Memory B cell (primary cell): Measurements from ENCODE around the gene CCDC66.
A peak's percentile ranks its signal among the peaks of the same experiment; 100 is the strongest.
"Not testable (repeated sequence)": the region's sequence is repeated elsewhere in the genome, so short reads cannot be mapped to it uniquely, and the experiment has no call there.

ENCODE experiments used
- ATAC-seq: fragments of 150-1000 bp; cut with Tn5 transposase; 2 replicates; pipeline ENCODE4 v1.10.0; 2021; ENCODE audit warnings: low read depth, mild to moderate bottlenecking, moderate library complexity
- DNase-seq, 2 donors: peaks; one replicate each; pipeline ENCODE4 v3.0.0; 2022; ENCODE audit warnings: low spot score in 2 of 2
- H3K27ac Mint-ChIP-seq: one replicate; pipeline ENCODE4 v1.8.0; 2022; ENCODE audit warnings: mild to moderate bottlenecking, moderate library complexity, mixed read lengths
- H3K27me3 Mint-ChIP-seq: one replicate; pipeline ENCODE4 v1.8.0; 2022; ENCODE audit warnings: mixed read lengths
- H3K36me3 Mint-ChIP-seq: one replicate; pipeline ENCODE4 v1.8.0; 2022; ENCODE audit warnings: mild to moderate bottlenecking, mixed read lengths
- H3K4me1 Mint-ChIP-seq: one replicate; pipeline ENCODE4 v1.8.0; 2022; ENCODE audit warnings: mixed read lengths
- H3K4me3 Mint-ChIP-seq: one replicate; pipeline ENCODE4 v1.8.0; 2022; ENCODE audit warnings: mild to moderate bottlenecking, moderate library complexity, mixed read lengths
- H3K9me3 Mint-ChIP-seq: one replicate; pipeline ENCODE4 v1.8.0; 2022; ENCODE audit warnings: mixed read lengths

CCDC66 gene

DNA sequence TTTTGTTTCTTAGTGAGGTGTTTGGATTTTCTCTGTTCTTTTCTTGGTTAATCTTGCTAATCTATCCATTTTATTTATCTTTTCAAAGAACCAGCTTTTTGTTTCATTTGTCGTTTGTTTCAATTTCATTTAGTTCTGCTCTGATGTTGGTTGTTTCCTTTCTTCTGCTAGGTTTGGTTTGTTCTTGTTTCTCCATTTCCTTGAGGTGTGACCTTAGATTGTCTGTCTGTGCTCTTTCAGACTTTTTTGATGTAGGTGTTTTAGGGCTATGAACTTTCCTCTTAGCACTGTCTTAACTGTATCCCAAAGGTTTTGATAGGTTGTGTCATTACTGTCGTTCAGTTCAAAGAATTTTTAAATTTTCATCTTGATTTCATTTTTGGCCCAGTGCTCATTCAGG is 51.5 kb downstream of the CCDC66 start:
- ATAC-seq, H3K4me3 Mint-ChIP-seq: not testable (repeated sequence)

DNA sequence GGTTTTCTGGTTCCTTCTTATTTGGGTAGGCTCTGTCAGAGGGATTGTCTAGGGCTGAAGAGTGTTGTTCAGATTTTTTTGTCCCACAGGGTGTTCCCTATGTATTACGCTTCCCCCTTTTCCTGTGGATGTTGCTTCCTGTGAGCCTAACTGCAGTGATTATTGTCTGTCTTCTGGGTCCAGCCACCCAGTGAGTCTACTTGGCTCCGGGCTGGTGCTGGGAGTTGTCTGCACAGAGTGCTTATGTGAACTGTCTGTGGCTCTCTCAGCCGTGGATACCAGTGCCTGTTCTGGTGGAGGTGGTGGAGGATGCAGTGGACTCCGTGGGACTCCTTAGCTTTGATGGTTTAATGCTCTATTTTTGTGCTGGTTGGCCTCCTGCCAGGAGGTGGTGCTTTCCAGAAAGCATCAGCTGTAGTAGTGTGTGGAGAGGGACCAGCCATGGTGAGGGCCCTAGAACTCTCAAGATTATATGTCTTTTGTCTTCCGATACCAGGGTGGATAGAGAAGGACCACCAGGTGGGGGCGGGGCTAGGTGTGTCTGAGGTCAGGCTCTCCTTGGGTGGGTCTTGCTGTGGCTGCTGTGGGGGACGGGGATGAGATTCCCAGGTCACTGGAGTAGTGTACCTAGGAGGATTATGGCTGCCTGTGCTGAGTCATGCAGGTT is 53.8 kb downstream of the CCDC66 start:
- Mint-ChIP-seq H3K4me3 (no peak overlapping the region), H3K27ac (no peak overlapping the region), H3K4me1 (peaks cover 17% of the 10 kb centered on the region), H3K27me3 (no peaks in the 10 kb centered on the region), H3K9me3 (peaks cover 2% of the 10 kb centered on the region), H3K36me3 (peaks cover 52% of the 10 kb centered on the region)
- ATAC-seq (no peak), DNase-seq (no peak)

More for the DNA sequence above, 51.5 kb downstream of the CCDC66 start:
- not testable (repeated sequence) for H3K27me3 Mint-ChIP-seq, H3K9me3 Mint-ChIP-seq, H3K27ac Mint-ChIP-seq, DNase-seq
- H3K36me3 Mint-ChIP-seq: peaks cover 68% of the 10 kb centered on the region
- peaks cover 17% of the 10 kb centered on the region for H3K4me1 Mint-ChIP-seq

DNA sequence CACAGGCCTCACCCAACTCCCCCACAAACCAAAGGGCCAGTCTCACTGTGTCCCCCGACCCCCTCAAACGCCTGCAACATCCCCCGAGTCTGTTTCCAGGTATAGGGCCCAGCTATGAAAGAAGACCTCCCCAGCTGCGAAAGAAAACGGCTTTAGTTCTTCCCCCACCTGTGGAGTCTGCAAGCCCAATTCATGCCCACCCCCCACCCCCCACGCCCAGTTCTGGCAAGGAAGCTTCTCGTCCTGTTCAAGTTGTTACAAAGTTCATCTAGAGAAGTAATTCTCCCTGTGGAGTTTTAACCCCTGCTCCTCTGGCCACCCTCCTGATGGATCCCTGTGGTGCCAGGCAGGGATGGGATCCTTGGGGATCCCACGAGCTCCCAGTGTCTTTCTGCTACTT is 54.4 kb downstream of the CCDC66 start:
- Mint-ChIP-seq H3K4me1 (peaks cover 17% of the 10 kb centered on the region), H3K36me3 (peaks cover 51% of the 10 kb centered on the region), H3K9me3 (peaks cover 2% of the 10 kb centered on the region), H3K4me3 (no peak overlapping the region), H3K27ac (no peak overlapping the region), H3K27me3 (no peaks in the 10 kb centered on the region)
- no peak for DNase-seq
- no peak for ATAC-seq

GRCh38 chr3:56612146-56612545 is 55.2 kb downstream of the CCDC66 start:
- Mint-ChIP-seq H3K4me3 (no peak overlapping the region), H3K27ac (no peak overlapping the region), H3K27me3 (no peaks in the 10 kb centered on the region), H3K36me3 (peaks cover 48% of the 10 kb centered on the region), H3K9me3 (peaks cover 2% of the 10 kb centered on the region), H3K4me1 (peaks cover 17% of the 10 kb centered on the region)
- ATAC-seq: no peak
- DNase-seq: no peak

- no peak overlapping the region for H3K27ac Mint-ChIP-seq
- no peak for ATAC-seq
- H3K27me3 Mint-ChIP-seq: no peaks in the 10 kb centered on the region
- H3K4me1 Mint-ChIP-seq: peaks cover 12% of the 10 kb centered on the region
- H3K36me3 Mint-ChIP-seq: peaks cover 51% of the 10 kb centered on the region
- H3K9me3 Mint-ChIP-seq: peaks cover 2% of the 10 kb centered on the region
- no peak overlapping the region for H3K4me3 Mint-ChIP-seq
- no peak for DNase-seq
Observed at GRCh38 chr3:56613016-56613415, 56.0 kb downstream of the CCDC66 start.

- peaks cover 43% of the 10 kb centered on the region for H3K36me3 Mint-ChIP-seq
- H3K4me3 Mint-ChIP-seq: no peak overlapping the region
- no peak for ATAC-seq
- no peaks in the 10 kb centered on the region for H3K27me3 Mint-ChIP-seq
- peak overlapping the region; percentile 8 for H3K27ac Mint-ChIP-seq
- DNase-seq: no peak
- no peaks in the 10 kb centered on the region for H3K9me3 Mint-ChIP-seq
- H3K4me1 Mint-ChIP-seq: peaks cover 6% of the 10 kb centered on the region
Observed at GRCh38 chr3:56616478-56617006, 59.6 kb downstream of the CCDC66 start.

DNA sequence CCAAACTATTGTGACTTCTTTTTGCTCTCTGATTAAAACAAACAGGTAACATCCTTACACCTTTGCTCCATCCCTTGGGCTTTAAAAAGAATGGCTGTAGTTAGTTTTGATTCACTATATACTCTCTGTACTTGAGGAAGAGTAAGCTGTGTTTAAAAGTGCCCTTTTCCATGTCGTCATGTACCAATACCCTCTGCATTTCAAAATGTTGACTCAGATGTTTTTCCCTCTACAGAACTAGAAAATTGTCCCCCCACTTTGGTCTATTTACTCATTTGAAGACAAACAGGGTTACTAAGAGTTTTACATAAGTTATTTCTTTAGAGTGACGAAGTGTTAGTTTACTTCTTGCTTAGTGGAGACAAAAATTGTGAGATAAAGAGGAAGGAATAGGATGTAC is 63.4 kb downstream of the CCDC66 start:
- no peak for DNase-seq
- no peak for ATAC-seq
- H3K27ac Mint-ChIP-seq: peak overlapping the region; percentile 32
- peaks cover 43% of the 10 kb centered on the region for H3K36me3 Mint-ChIP-seq
- no peaks in the 10 kb centered on the region for H3K9me3 Mint-ChIP-seq
- no peaks in the 10 kb centered on the region for H3K4me1 Mint-ChIP-seq
- H3K4me3 Mint-ChIP-seq: no peak overlapping the region
- no peaks in the 10 kb centered on the region for H3K27me3 Mint-ChIP-seq

DNA sequence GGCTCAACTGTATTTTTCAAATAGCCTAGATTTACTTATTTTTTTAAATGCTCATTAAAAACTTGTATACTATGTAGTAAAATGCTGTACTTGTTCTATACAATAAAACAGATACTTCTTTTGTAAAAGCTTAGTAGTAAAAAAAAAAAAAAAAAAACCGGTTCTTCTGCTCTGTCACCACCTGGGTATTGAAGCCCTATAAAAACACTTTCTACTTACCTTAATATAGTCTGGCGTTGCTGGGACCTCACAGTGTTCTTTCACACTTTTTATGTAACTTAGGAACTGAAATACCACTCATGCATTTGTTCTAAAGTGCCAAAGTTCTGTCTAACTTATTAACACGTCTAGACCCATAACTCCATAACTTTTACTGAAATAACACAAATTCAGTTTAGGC is 64.7 kb downstream of the CCDC66 start:
- Mint-ChIP-seq H3K36me3 (peaks cover 39% of the 10 kb centered on the region), H3K4me1 (no peaks in the 10 kb centered on the region), H3K27me3 (no peaks in the 10 kb centered on the region), H3K9me3 (no peaks in the 10 kb centered on the region), H3K4me3 (no peak overlapping the region), H3K27ac (no peak overlapping the region)
- no peak for DNase-seq
- ATAC-seq: no peak

GRCh38 chr3:56622381-56622780 is 65.4 kb downstream of the CCDC66 start:
- Mint-ChIP-seq H3K36me3 (peaks cover 36% of the 10 kb centered on the region), H3K9me3 (no peaks in the 10 kb centered on the region), H3K4me3 (no peak overlapping the region), H3K4me1 (no peaks in the 10 kb centered on the region), H3K27ac (no peak overlapping the region), H3K27me3 (no peaks in the 10 kb centered on the region)
- ATAC-seq: no peak
- no peak for DNase-seq

DNA sequence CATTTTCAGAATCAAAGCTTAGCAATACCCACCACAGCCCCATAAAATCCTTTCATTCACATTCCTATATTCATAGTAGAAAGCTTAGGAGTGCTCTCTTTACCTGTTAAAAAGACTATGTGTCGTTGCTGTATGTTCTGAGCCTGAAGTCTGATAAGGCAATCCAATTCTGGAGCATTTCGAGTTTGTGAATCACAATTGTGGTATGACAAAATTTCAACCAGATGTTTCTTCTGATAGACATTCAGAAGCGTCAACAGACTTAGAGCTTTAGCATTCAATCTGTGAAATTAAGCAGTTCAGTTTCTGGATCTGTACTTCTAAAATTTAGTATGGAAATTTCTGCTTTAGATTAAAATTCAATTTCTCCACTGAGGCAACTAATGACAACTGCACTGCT is 67.8 kb downstream of the CCDC66 start:
- Mint-ChIP-seq H3K27ac (peak overlapping the region; percentile 35), H3K27me3 (no peaks in the 10 kb centered on the region), H3K4me3 (no peak overlapping the region), H3K36me3 (peaks cover 35% of the 10 kb centered on the region), H3K9me3 (no peaks in the 10 kb centered on the region), H3K4me1 (no peaks in the 10 kb centered on the region)
- DNase-seq (no peak), ATAC-seq (no peak)

DNA sequence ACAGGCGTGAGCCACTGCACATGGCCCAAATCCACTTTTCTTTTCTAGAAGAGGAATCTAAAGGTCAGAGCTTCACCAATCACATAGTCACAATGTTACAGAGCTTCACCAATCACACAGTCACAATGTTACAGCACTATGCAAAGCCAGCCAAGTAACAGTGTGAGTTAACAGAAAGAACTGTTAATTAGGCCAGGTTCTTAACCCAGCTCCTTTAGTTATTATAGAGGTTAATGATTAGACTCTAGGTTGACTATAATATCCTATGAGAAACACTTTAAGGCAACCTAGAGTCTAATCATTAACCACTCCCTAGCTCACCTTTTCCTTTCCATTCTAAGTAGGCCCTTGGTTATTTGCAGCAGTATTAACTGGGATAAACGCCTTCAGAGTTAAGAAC is 72.1 kb downstream of the CCDC66 start:
- Mint-ChIP-seq H3K4me1 (peaks cover 2% of the 10 kb centered on the region), H3K27me3 (no peaks in the 10 kb centered on the region), H3K36me3 (peaks cover 19% of the 10 kb centered on the region), H3K27ac (peak overlapping the region; percentile 38), H3K9me3 (no peaks in the 10 kb centered on the region), H3K4me3 (no peak overlapping the region)
- DNase-seq: no peak
- no peak for ATAC-seq

GRCh38 chr3:56629451-56629850 is 72.5 kb downstream of the CCDC66 start:
- peaks cover 17% of the 10 kb centered on the region for H3K36me3 Mint-ChIP-seq
- ATAC-seq: no peak
- H3K27ac Mint-ChIP-seq: peak overlapping the region; percentile 38
- H3K4me1 Mint-ChIP-seq: peaks cover 2% of the 10 kb centered on the region
- no peak for DNase-seq
- H3K4me3 Mint-ChIP-seq: no peak overlapping the region
- H3K9me3 Mint-ChIP-seq: no peaks in the 10 kb centered on the region
- H3K27me3 Mint-ChIP-seq: no peaks in the 10 kb centered on the region

GRCh38 chr3:56630966-56631365 is 74.0 kb downstream of the CCDC66 start:
- no peak for DNase-seq

DNA sequence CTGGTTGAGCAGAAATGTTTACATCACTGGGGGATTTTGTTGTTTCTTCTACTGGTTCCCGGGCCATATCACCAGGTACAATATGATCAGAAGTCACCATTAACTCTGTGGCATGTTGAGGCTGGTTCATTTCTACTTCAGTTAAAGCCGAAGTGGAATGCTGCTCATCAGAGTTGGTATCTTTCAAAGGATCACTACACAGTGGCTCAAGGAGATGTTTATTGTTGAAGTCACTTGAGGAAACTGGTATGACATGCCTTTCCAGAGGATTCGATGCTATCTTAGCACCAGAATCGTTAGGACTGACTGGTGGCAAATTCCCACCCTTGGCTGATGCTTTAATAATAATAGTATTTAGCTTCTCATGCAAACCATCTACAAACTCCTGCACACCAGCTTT is 76.2 kb downstream of the CCDC66 start:
- Mint-ChIP-seq H3K36me3 (peaks cover 19% of the 10 kb centered on the region), H3K4me1 (peaks cover 2% of the 10 kb centered on the region), H3K27ac (peak overlapping the region; percentile 64), H3K27me3 (no peaks in the 10 kb centered on the region), H3K9me3 (no peaks in the 10 kb centered on the region), H3K4me3 (no peak overlapping the region)
- no peak for ATAC-seq
- no peak for DNase-seq

More at GRCh38 chr3:56630966-56631365, 74.0 kb downstream of the CCDC66 start:
- Mint-ChIP-seq H3K27ac (no peak overlapping the region), H3K9me3 (no peaks in the 10 kb centered on the region), H3K27me3 (no peaks in the 10 kb centered on the region), H3K4me1 (peaks cover 2% of the 10 kb centered on the region), H3K36me3 (peaks cover 17% of the 10 kb centered on the region), H3K4me3 (no peak overlapping the region)
- no peak for ATAC-seq
